ENCODE data around the gene ELOVL7.

Gene ELOVL7

DNA sequence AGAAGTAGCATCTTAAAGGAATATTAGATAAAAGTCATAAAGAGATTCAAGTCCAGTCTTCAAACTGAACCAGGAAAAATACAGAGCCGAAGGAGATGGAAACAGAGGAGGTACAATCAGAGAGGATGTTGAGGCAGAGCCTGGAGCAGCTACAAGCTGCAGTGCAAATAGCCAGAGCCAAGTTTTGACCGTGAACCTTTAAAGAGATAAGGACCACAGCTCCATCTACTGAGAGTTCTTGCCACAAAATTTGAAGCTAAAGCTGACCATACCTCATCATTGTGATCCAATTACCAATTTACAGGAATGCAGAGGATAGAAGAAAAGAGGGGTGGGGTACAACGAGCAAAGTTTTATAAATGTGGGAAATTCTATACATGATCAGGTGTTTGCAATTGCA lies 133.7 kb downstream of the ELOVL7 start:
- no peak for DNase-seq

DNA sequence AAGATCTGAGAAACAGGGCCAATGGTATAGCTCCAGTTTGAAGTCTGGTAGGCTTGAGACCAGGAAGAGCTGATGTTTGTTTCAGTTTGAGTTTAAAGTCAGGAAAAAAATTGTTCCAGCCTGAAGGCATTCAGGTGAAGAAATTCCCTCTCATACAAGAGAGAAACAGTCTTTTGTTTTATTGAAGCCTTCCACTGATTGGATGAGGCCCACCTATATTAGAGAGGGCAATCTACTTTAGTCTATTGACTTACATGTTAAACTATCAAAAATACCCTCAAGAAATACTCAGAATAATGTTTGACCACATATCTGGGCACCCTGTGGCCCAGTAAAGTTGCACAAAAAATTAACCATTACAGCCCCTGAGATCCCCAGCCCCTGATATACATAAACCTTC lies 138.9 kb downstream of the ELOVL7 start:
- no peak for DNase-seq

DNA sequence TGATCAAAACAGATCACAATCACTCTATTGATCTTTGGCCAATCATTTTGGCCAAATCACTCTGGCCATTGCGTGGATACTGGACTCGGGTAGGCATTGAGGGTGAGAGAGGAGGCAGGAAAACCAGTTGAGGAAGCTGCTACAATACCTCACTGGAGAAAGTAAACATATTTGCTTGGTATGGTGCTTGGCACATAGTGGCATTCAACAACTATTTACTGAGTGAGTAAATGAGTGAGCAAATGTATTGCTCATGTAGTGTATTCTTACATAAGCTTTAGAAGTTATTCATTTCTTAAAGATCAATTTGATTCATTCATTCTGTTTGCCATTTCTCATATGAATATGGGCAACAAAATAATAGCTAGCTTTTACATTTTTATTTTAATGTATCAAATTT lies 140.1 kb downstream of the ELOVL7 start:
- no peak for DNase-seq

All from NCI-H2171 (cell line).